Upper lobe of left lung (tissue), 6 donors: ENCODE data around the gene PKDCC. TPM values are rescaled to one million over a fixed set of nuclear protein-coding genes. Genes with fewer than 3 reads are reported as not detected.
A peak's percentile ranks its signal among the peaks of the same experiment; 100 is the strongest.

Source experiments
- ATAC-seq, 2 donors: fragments of 200-7000 bp; cut with Tn5 transposase; one replicate each; pipeline ENCODE4 v1.9.1; 2022; ENCODE audit warnings: mild to moderate bottlenecking in 2 of 2, moderate library complexity in 2 of 2; ENCODE audit not compliant: low FRiP score in 2 of 2
- DNase-seq, 2 donors: peaks; one replicate each; pipeline ENCODE4 v3.0.0-alpha.2; 2019 to 2020
- H3K27ac ChIP-seq, 4 donors: fragments of 200-600 bp; sonication (generic); one replicate each; pipeline ENCODE4 v1.5.1; 2016 to 2019
- H3K27me3 ChIP-seq, 4 donors: fragments of 200-600 bp; sonication (generic); one replicate each; pipeline ENCODE4 v1.5.1; 2017 to 2019
- H3K36me3 ChIP-seq, 4 donors: fragments of 200-600 bp; sonication (generic); one replicate each; pipeline ENCODE4 v1.5.1; 2016 to 2019
- H3K4me1 ChIP-seq, 4 donors: fragments of 200-600 bp; sonication (generic); one replicate each; pipeline ENCODE4 v1.5.1; 2018 to 2019
- H3K4me3 ChIP-seq, 4 donors: fragments of 200-600 bp; sonication (generic); one replicate each; pipeline ENCODE4 v1.5.1; 2017 to 2019; ENCODE audit warnings: mild to moderate bottlenecking in 2 of 4, moderate library complexity in 1 of 4
- H3K9me3 ChIP-seq, 4 donors: fragments of 200-600 bp; sonication (generic); one replicate each; pipeline ENCODE4 v1.5.1; 2018 to 2019
- CTCF ChIP-seq, 6 experiments: fragments of 450-650 bp in 4 of 6; fragments of 200-600 bp in 2 of 6; sonication (generic) in 2 of 6; IDR thresholded peaks; one replicate each; pipeline ENCODE4 v1.5.1; 2016 to 2019; ENCODE audit warnings: antibody characterized with exemption in 6 of 6
- EP300 ChIP-seq, 4 donors: sonication (generic); formaldehyde crosslinking; IDR thresholded peaks; one replicate each; pipeline ENCODE4 v1.5.1; 2017; ENCODE audit warnings: antibody characterized with exemption in 4 of 4, control low read depth in 2 of 4
- POLR2A ChIP-seq, 4 donors: fragments of 450-650 bp; IDR thresholded peaks; one replicate each; pipeline ENCODE4 v1.5.1; 2016 to 2017; ENCODE audit warnings: antibody characterized with exemption in 4 of 4, mild to moderate bottlenecking in 2 of 4
- POLR2AphosphoS5 ChIP-seq, 2 donors: sonication (generic); formaldehyde crosslinking; IDR thresholded peaks; one replicate each; pipeline ENCODE4 v1.5.1; 2017; ENCODE audit warnings: antibody characterized with exemption in 2 of 2
- WGBS, 2 donors: methylation state at CpG; one replicate each; pipeline ENCODE4 v1.1.5; 2017 to 2018; 5-methylcytosine and 5-hydroxymethylcytosine counted together
- total RNA-seq, 6 donors: library from RNA; depleted of rRNA in 4 of 6; stranded (reverse); fragments of >200 nt in 4 of 6; gene quantifications; one replicate each; pipeline versions ENCODE4 v1.1.0 to v1.2.1, GENCODE V29; 2016 to 2021
- donor health status: DM: no; HTN: no; CAD: no; lungs with moderate emphysema.
- donor health status: DM: no; HTN: yes; CAD: no; lungs with severe emphysema.

The PKDCC gene
- total RNA-seq, 6 donors from 2014 or later: 65.0 to 156 (median 95.9) TPM

GRCh38 chr2:42010743-42011298 lies 37.0 kb upstream of the PKDCC start:
- peaks cover 0 to 4% (median 0%) of the 10 kb centered on the region in 4 donors for H3K9me3 ChIP-seq
- H3K36me3 ChIP-seq: no peaks in the 10 kb centered on the region
- DNase-seq (no peak), ATAC-seq (peak in 1 of 2 donors; percentile 22)
- WGBS, 2 donors: 88 to 89% methylated on average over 11 of the region's 11 CpGs
- H3K4me3 ChIP-seq: no peak overlapping the region
- TF ChIP-seq CTCF (IDR thresholded peaks at IDR 0.05) (no peak), POLR2AphosphoS5 (IDR thresholded peaks at IDR 0.05) (no peak), EP300 (IDR thresholded peaks at IDR 0.05) (no peak), POLR2A (IDR thresholded peaks at IDR 0.05) (no peak)
- no peaks in the 10 kb centered on the region for H3K4me1 ChIP-seq
- no peaks in the 10 kb centered on the region for H3K27me3 ChIP-seq
- H3K27ac ChIP-seq: no peak overlapping the region

DNA sequence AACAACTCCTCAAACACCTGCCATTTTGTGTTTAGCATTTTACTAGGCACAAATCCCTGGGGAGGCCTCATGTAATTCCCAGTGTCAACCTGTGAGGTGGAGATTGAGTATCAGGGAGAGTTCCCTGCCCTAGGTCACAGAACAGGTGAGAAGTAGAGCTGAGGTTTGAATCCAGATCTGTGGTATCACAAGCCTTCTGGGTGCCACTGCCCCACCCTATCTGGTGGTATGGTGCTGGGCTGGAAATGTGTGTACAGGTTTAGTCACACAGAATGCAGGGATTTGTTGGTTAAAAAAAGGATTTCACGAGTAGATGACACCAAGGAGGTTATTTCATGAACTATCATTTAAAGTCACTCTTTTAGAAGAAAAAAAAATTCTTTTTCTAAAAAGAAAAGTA lies 35.7 kb upstream of the PKDCC start:
- Histone ChIP-seq H3K36me3 (no peaks in the 10 kb centered on the region), H3K4me1 (no peaks in the 10 kb centered on the region), H3K27me3 (no peaks in the 10 kb centered on the region), H3K9me3 (peaks cover 0 to 4% (median 0%) of the 10 kb centered on the region in 4 donors), H3K4me3 (no peak overlapping the region), H3K27ac (no peak overlapping the region)
- no peak for ATAC-seq
- 76 to 90% methylated on average over 1 of the region's 1 CpG for WGBS, 2 donors
- TF ChIP-seq EP300 (IDR thresholded peaks at IDR 0.05): no peak
- TF ChIP-seq POLR2AphosphoS5 (IDR thresholded peaks at IDR 0.05): no peak
- TF ChIP-seq POLR2A (IDR thresholded peaks at IDR 0.05): no peak
- TF ChIP-seq CTCF (IDR thresholded peaks at IDR 0.05): no peak
- no peak for DNase-seq

GRCh38 chr2:42012651-42013050 lies 35.2 kb upstream of the PKDCC start:
- ATAC-seq: no peak

GRCh38 chr2:42013409-42013808 lies 34.4 kb upstream of the PKDCC start:
- H3K4me1 ChIP-seq: no peaks in the 10 kb centered on the region
- no peak overlapping the region for H3K4me3 ChIP-seq
- no peak for ATAC-seq
- TF ChIP-seq POLR2A (IDR thresholded peaks at IDR 0.05) (no peak), EP300 (IDR thresholded peaks at IDR 0.05) (no peak), POLR2AphosphoS5 (IDR thresholded peaks at IDR 0.05) (no peak), CTCF (IDR thresholded peaks at IDR 0.05) (no peak)
- H3K27ac ChIP-seq: no peak overlapping the region
- H3K36me3 ChIP-seq: no peaks in the 10 kb centered on the region
- 69 to 84% methylated on average over 2 of the region's 2 CpGs for WGBS, 2 donors
- no peaks in the 10 kb centered on the region for H3K27me3 ChIP-seq
- DNase-seq: no peak
- peaks cover 0 to 4% (median 0%) of the 10 kb centered on the region in 4 donors for H3K9me3 ChIP-seq

More at GRCh38 chr2:42012651-42013050, 35.2 kb upstream of the PKDCC start:
- Histone ChIP-seq H3K4me3 (no peak overlapping the region), H3K27me3 (no peaks in the 10 kb centered on the region), H3K36me3 (no peaks in the 10 kb centered on the region), H3K4me1 (no peaks in the 10 kb centered on the region), H3K27ac (no peak overlapping the region), H3K9me3 (peaks cover 0 to 4% (median 0%) of the 10 kb centered on the region in 4 donors)
- TF ChIP-seq CTCF (IDR thresholded peaks at IDR 0.05) (no peak), EP300 (IDR thresholded peaks at IDR 0.05) (no peak), POLR2A (IDR thresholded peaks at IDR 0.05) (no peak), POLR2AphosphoS5 (IDR thresholded peaks at IDR 0.05) (no peak)
- DNase-seq: no peak

GRCh38 chr2:42021464-42021863 lies 26.4 kb upstream of the PKDCC start:
- no peaks in the 10 kb centered on the region for H3K9me3 ChIP-seq
- no peaks in the 10 kb centered on the region for H3K36me3 ChIP-seq
- H3K4me3 ChIP-seq: no peak overlapping the region
- H3K4me1 ChIP-seq: no peaks in the 10 kb centered on the region
- DNase-seq: no peak
- H3K27me3 ChIP-seq: no peaks in the 10 kb centered on the region
- 60 to 68% methylated on average over 4 of the region's 4 CpGs for WGBS, 2 donors
- TF ChIP-seq POLR2AphosphoS5 (IDR thresholded peaks at IDR 0.05) (no peak), EP300 (IDR thresholded peaks at IDR 0.05) (no peak)
- ATAC-seq: no peak
- H3K27ac ChIP-seq: no peak overlapping the region
